Esophagus (tissue), 2 donors: ENCODE results near the gene SPTLC3. TPM values are rescaled to one million over a fixed set of nuclear protein-coding genes. Genes with fewer than 3 reads are reported as not detected.

Experiments
- H3K27ac ChIP-seq, 2 donors: one replicate each; pipeline ENCODE4 v1.5.1; 2013; ENCODE audit warnings: low read depth in 2 of 2, mild to moderate bottlenecking in 2 of 2, inconsistent platforms in 1 of 2, low read length in 1 of 2, moderate library complexity in 1 of 2
- H3K27me3 ChIP-seq, 2 donors: one replicate each; pipeline ENCODE4 v1.6.1; 2013; ENCODE audit warnings: low read length in 2 of 2, control low read depth in 1 of 2, mild to moderate bottlenecking in 1 of 2; ENCODE audit not compliant: insufficient read depth in 2 of 2, control insufficient read depth in 1 of 2
- H3K36me3 ChIP-seq, 2 donors: one replicate each; pipeline ENCODE4 v1.6.1; 2013; ENCODE audit warnings: low read length in 1 of 2; ENCODE audit not compliant: control insufficient read depth in 2 of 2, insufficient read depth in 2 of 2
- H3K4me1 ChIP-seq, 2 donors: one replicate each; pipeline ENCODE4 v1.6.1; 2013; ENCODE audit warnings: low read length in 1 of 2; ENCODE audit not compliant: control insufficient read depth in 2 of 2, insufficient read depth in 2 of 2
- H3K4me3 ChIP-seq, 2 donors: one replicate each; pipeline ENCODE4 v1.5.1; 2013; ENCODE audit warnings: low read length in 2 of 2, mild to moderate bottlenecking in 2 of 2, low read depth in 1 of 2, moderate library complexity in 1 of 2
- H3K9me3 ChIP-seq, 2 donors: one replicate each; pipeline ENCODE4 v1.6.1; 2013; ENCODE audit warnings: mild to moderate bottlenecking in 2 of 2, low read depth in 1 of 2, low read length in 1 of 2, moderate library complexity in 1 of 2; ENCODE audit not compliant: control insufficient read depth in 2 of 2, insufficient read depth in 1 of 2
- WGBS, 2 donors: extraction: QIAGEN DNeasy Blood & Tissue Kit; methylation state at CpG; one replicate each; pipeline ENCODE4 v1.1.7; 2013; 5-methylcytosine and 5-hydroxymethylcytosine counted together
- polyA plus RNA-seq, 2 donors: library from polyadenylated mRNA; stranded (reverse); fragments of 200-250 nt; gene quantifications; one replicate each; pipeline ENCODE4 v1.2.3, GENCODE V29; 2013
- donor health status: healthy with polysubstance abuse.
- donor health status: Bipolar disorder and iron deficiency.

SPTLC3 gene
- polyA plus RNA-seq, 2 donors = 3.5 TPM

DNA sequence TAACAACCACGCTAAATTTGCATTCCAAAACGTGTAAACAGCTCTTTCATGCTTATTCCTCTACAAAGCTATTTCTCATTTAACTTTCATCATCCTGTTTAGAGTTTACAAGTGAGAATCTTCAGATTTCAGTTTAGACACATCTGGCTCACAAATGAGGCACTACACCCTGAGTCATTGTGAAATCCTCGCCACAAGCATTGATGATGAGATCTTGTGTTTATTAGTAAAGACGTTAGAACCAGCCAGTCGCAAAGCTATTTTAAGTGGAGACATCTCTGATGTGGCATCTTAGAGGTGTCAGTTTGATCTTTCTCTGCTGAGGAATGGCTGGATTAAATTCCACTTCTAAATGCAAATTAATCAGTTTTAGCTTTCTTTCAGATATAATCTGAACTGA lies 204.0 kb downstream of the SPTLC3 start:
- 53 to 56% methylated on average over 5 of the region's 5 CpGs for WGBS, 2 donors
- no peaks in the 10 kb centered on the region for H3K27me3 ChIP-seq

DNA sequence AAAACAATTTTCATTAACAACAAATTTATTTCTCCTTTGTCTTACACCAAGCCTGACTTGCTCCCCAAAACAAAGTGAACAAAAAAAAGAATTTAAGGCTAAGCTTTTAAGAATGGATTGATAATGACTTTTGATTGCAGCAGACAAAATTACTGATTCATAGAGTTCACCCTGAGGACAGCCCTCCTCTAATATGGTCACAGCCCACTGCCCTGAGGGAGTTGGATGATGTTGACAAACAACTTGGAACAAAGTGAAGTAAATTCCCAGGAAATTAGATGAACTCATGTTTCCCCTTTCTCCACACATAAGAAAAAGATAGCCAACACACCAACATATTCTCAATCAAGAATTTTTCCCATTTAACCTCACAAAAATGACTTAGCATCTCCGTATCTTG lies 204.6 kb downstream of the SPTLC3 start:
- Histone ChIP-seq H3K9me3 (no peaks in the 10 kb centered on the region), H3K27me3 (no peaks in the 10 kb centered on the region), H3K27ac (no peak overlapping the region), H3K4me1 (no peaks in the 10 kb centered on the region), H3K36me3 (no peaks in the 10 kb centered on the region), H3K4me3 (no peak overlapping the region)
- WGBS, 2 donors = 86 to 90% methylated on average over 1 of the region's 1 CpG

More for the DNA sequence above, 204.0 kb downstream of the SPTLC3 start:
- Histone ChIP-seq H3K27ac (no peak overlapping the region), H3K36me3 (no peaks in the 10 kb centered on the region), H3K4me1 (no peaks in the 10 kb centered on the region), H3K4me3 (no peak overlapping the region), H3K9me3 (no peaks in the 10 kb centered on the region)

DNA sequence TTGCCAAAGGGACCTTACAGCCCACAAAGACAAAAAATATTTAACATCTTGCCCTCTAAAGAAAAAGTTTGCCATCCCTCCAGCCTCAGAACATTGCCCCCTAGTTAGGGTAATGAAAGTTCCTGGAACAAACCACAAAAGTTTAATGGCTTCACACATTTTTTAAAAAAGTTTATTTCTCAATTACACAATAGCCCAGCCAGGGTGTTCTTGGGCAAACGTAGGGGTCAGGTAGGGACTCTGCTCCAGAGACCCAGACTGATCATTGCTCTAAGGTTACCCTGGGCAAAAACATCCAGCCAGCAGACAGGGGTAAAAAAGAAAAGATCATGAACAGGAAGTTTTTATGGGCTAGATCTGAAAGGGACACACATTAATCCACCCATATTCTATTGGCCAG lies 207.8 kb downstream of the SPTLC3 start:
- H3K36me3 ChIP-seq = no peaks in the 10 kb centered on the region
- peaks cover 4 to 8% of the 10 kb centered on the region in 2 donors for H3K4me1 ChIP-seq
- no peak overlapping the region for H3K4me3 ChIP-seq
- no peak overlapping the region for H3K27ac ChIP-seq
- 34 to 49% methylated on average over 1 of the region's 1 CpG for WGBS, 2 donors
- H3K9me3 ChIP-seq = no peaks in the 10 kb centered on the region
- H3K27me3 ChIP-seq = no peaks in the 10 kb centered on the region

Other genes starting within 250 kb of the SPTLC3 start
- 1 to 10 TPM; 1.5 to 2.2 TPM for gene ISM1, start 212.3 kb downstream of the SPTLC3 start, polyA plus RNA-seq